Neural progenitor cell (in vitro differentiated cells): ENCODE data around the gene MC1R.

ENCODE experiments used
- CTCF ChIP-seq: fragments of 200-600 bp; sonication (generic); IDR thresholded peaks from 2 replicates; pipeline ENCODE4 v1.5.1; 2017; ENCODE audit warnings: antibody characterized with exemption, mild to moderate bottlenecking
- EZH2 ChIP-seq: fragments of 200-600 bp; sonication (generic); IDR thresholded peaks from 2 replicates; pipeline ENCODE4 v1.6.1; 2017; ENCODE audit warnings: antibody characterized with exemption, mild to moderate bottlenecking, moderate library complexity
- EZH2phosphoT487 ChIP-seq: fragments of 200-600 bp; sonication (generic); IDR thresholded peaks from 2 replicates; pipeline ENCODE4 v1.6.1; 2017; ENCODE audit warnings: antibody characterized with exemption

GRCh38 chr16:89921131-89921701 lies 2.6 kb downstream of the MC1R start:
- no peak for TF ChIP-seq CTCF
- no peak for TF ChIP-seq EZH2phosphoT487
- no peak for TF ChIP-seq EZH2
